Endothelial cell (in vitro differentiated cells): ENCODE results near the gene MED27. TPM values are rescaled to one million over a fixed set of nuclear protein-coding genes. Genes with fewer than 3 reads are reported as not detected.

Source experiments
- DNase-seq: peaks from one replicate; pipeline ENCODE4 v3.0.0; 2021; ENCODE audit warnings: low spot score
- H3K27ac Mint-ChIP-seq: one replicate; pipeline ENCODE4 v1.8.0; 2021; ENCODE audit warnings: mixed read lengths, inconsistent platforms; ENCODE audit not compliant: unreplicated experiment
- H3K27me3 Mint-ChIP-seq: one replicate; pipeline ENCODE4 v1.8.0; 2021; ENCODE audit warnings: mild to moderate bottlenecking, moderate library complexity, mixed read lengths, inconsistent platforms; ENCODE audit not compliant: unreplicated experiment
- H3K36me3 Mint-ChIP-seq: one replicate; pipeline ENCODE4 v1.8.0; 2021; ENCODE audit warnings: mild to moderate bottlenecking, low read depth, mixed read lengths, inconsistent platforms; ENCODE audit not compliant: unreplicated experiment
- H3K4me1 Mint-ChIP-seq: one replicate; pipeline ENCODE4 v1.8.0; 2021; ENCODE audit warnings: mild to moderate bottlenecking, mixed read lengths, inconsistent platforms; ENCODE audit not compliant: unreplicated experiment
- H3K4me3 Mint-ChIP-seq: one replicate; pipeline ENCODE4 v1.8.0; 2021; ENCODE audit warnings: mild to moderate bottlenecking, mixed read lengths, inconsistent platforms; ENCODE audit not compliant: unreplicated experiment
- H3K9me3 Mint-ChIP-seq: one replicate; pipeline ENCODE4 v1.8.0; 2021; ENCODE audit warnings: mixed read lengths, inconsistent platforms; ENCODE audit not compliant: unreplicated experiment
- CTCF ChIP-seq: fragments of 200-600 bp; sonication (generic); IDR thresholded peaks from one replicate; pipeline ENCODE4 v1.5.0; 2021; ENCODE audit warnings: antibody characterized with exemption; ENCODE audit not compliant: unreplicated experiment
- total RNA-seq: library from RNA; stranded (reverse); fragmentation: NEBNext Ultra II Directional; extraction: Animal tissue kit (Norgen Biotek cat#: 25700); gene quantifications from one replicate; pipeline ENCODE4 v1.2.1, GENCODE V29; 2021; ENCODE audit not compliant: unreplicated experiment

The MED27 gene
- total RNA-seq, 1 donor from 2014 or later = 24.0 TPM

DNA sequence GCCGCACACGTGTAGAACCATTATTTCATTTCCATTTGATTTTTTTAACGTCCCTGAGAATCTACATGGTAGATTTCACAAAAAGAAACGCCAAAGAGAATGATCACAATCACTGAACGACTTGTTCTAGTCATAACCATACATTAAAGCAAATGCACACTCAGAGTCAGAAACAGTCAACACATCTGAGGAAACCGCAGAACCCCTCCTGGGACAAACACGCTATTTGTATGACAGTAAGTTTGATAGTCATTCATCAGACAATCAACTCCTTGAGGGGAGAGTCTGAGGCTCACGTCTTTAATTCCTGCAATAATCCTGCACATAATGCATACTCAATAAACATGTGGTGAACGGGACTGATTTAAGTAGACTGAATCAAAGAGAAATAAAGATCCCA, 129.2 kb downstream of the MED27 start:
- Mint-ChIP-seq H3K4me1 (peaks cover 5% of the 10 kb centered on the region), H3K4me3 (no peak overlapping the region), H3K27ac (no peak overlapping the region), H3K9me3 (no peaks in the 10 kb centered on the region), H3K36me3 (no peaks in the 10 kb centered on the region), H3K27me3 (no peaks in the 10 kb centered on the region)
- DNase-seq = no peak
- TF ChIP-seq CTCF = no peak

DNA sequence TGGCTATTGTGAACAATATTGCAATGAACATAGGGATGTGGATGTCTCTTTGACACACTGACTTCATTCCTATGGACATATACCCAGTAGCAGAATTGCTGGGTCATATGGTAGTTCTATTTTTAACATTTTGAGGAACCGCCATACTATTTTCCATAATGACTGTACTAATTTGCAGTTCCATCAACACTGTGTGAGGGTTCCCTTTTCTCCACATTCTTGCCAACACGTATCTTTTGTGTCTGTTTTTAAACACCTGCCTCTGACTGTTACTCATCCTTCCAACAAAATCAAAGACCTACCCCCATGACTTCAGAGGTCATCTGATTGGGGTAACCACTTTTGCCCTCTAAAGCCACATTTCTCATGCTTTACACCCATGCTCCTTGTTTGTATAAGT, 133.5 kb downstream of the MED27 start:
- no peak overlapping the region for H3K4me3 Mint-ChIP-seq
- H3K27ac Mint-ChIP-seq = no peak overlapping the region
- H3K36me3 Mint-ChIP-seq = no peaks in the 10 kb centered on the region
- DNase-seq = no peak
- H3K4me1 Mint-ChIP-seq = peaks cover 2% of the 10 kb centered on the region
- TF ChIP-seq CTCF = no peak
- no peaks in the 10 kb centered on the region for H3K27me3 Mint-ChIP-seq
- H3K9me3 Mint-ChIP-seq = no peaks in the 10 kb centered on the region

GRCh38 chr9:131943351-131943841, 136.3 kb downstream of the MED27 start:
- no peaks in the 10 kb centered on the region for H3K27me3 Mint-ChIP-seq
- no peak for TF ChIP-seq CTCF
- no peak overlapping the region for H3K4me3 Mint-ChIP-seq
- peaks cover under 1% of the 10 kb centered on the region for H3K4me1 Mint-ChIP-seq
- DNase-seq = no peak
- H3K36me3 Mint-ChIP-seq = no peaks in the 10 kb centered on the region
- no peak overlapping the region for H3K27ac Mint-ChIP-seq
- no peaks in the 10 kb centered on the region for H3K9me3 Mint-ChIP-seq

- Mint-ChIP-seq H3K4me3 (no peak overlapping the region), H3K27ac (no peak overlapping the region), H3K36me3 (no peaks in the 10 kb centered on the region), H3K4me1 (no peaks in the 10 kb centered on the region), H3K9me3 (no peaks in the 10 kb centered on the region), H3K27me3 (no peaks in the 10 kb centered on the region)
- no peak for TF ChIP-seq CTCF
- no peak for DNase-seq
These were observed 137.4 kb downstream of the MED27 start for GRCh38 chr9:131942146-131942720.

DNA sequence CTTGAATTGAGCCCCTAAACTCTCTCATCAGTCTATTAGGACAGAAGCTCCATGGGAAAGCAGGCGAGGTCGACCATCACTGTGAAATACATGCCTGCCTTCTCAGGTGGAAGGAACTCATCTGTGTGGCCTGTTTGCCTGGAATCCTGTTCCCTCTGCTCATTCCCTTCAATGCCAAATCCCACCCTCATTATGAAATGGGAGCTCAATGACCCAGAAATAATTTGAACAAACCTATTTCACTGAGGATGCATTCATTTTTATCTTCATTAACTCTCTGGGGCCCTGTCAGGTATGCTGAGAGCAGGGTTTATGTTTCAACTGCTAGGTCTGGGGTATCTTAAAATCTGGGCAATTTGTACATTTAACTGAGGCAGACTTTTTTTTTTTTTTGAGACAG, 142.2 kb downstream of the MED27 start:
- Mint-ChIP-seq H3K4me1 (no peaks in the 10 kb centered on the region), H3K4me3 (no peak overlapping the region), H3K9me3 (no peaks in the 10 kb centered on the region), H3K27ac (no peak overlapping the region), H3K27me3 (peaks cover 2% of the 10 kb centered on the region), H3K36me3 (no peaks in the 10 kb centered on the region)
- no peak for DNase-seq
- TF ChIP-seq CTCF = no peak
